Activated naive CD8-positive, alpha-beta T cell treated with anti-CD3 and anti-CD28 coated beads, Interleukin-2, amount 10 ng/mL, durations not matched to agents 7 days and 5 days (primary cell): ENCODE results near the gene C16orf96. TPM values are rescaled to one million over a fixed set of nuclear protein-coding genes. Genes with fewer than 3 reads are reported as not detected.
"Not testable (repeated sequence)": the region's sequence is repeated elsewhere in the genome, so short reads cannot be mapped to it uniquely, and the experiment has no call there.

Source experiments
- ATAC-seq: fragments of 150-1000 bp; cut with Tn5 transposase; one replicate; pipeline ENCODE4 v1.10.0; 2021; ENCODE audit warnings: low read depth, moderate library complexity
- POLR2A ChIA-PET: fragments of 350-600 bp; sonication (Branson Sonifier 250); formaldehyde crosslinking; loops from one replicate; lab custom pipeline; 2021; ENCODE audit warnings: antibody characterized with exemption; lab: Charles Lee
- DNase-seq: peaks from one replicate; pipeline ENCODE4 v3.0.0; 2021
- H3K27ac Mint-ChIP-seq: one replicate; pipeline ENCODE4 v1.8.0; 2022; ENCODE audit warnings: mild to moderate bottlenecking, mixed read lengths
- H3K27me3 Mint-ChIP-seq: one replicate; pipeline ENCODE4 v1.8.0; 2022; ENCODE audit warnings: mild to moderate bottlenecking, moderate library complexity, mixed read lengths
- H3K36me3 Mint-ChIP-seq: one replicate; pipeline ENCODE4 v1.8.0; 2021; ENCODE audit warnings: mild to moderate bottlenecking, mixed read lengths
- H3K4me1 Mint-ChIP-seq: one replicate; pipeline ENCODE4 v1.8.0; 2021; ENCODE audit warnings: mixed read lengths
- H3K4me3 Mint-ChIP-seq: one replicate; pipeline ENCODE4 v1.8.0; 2022; ENCODE audit warnings: mild to moderate bottlenecking, moderate library complexity, mixed read lengths
- H3K9me3 Mint-ChIP-seq: one replicate; pipeline ENCODE4 v1.8.0; 2021; ENCODE audit warnings: mixed read lengths
- total RNA-seq, 2 experiments: library from RNA; stranded (reverse); gene quantifications; one replicate each; pipeline ENCODE4 v1.2.3, GENCODE V29; 2021

C16orf96 gene
- total RNA-seq, 2 experiments from 2014 or later: 0.08 to 0.17 TPM

GRCh38 chr16:4552541-4552940 is 3.6 kb upstream of the C16orf96 start:
- ATAC-seq: no peak
- no peaks in the 10 kb centered on the region for H3K36me3 Mint-ChIP-seq
- POLR2A ChIA-PET: interaction anchor here (1.2 kb wide), 1 partner anchor 223 kb away, joined by 3 read pairs; no protein-coding TSS in a partner anchor
- no peak overlapping the region for H3K27ac Mint-ChIP-seq
- peaks cover 9% of the 10 kb centered on the region for H3K27me3 Mint-ChIP-seq
- no peak overlapping the region for H3K4me3 Mint-ChIP-seq
- H3K4me1 Mint-ChIP-seq: peaks cover 6% of the 10 kb centered on the region
- DNase-seq: no peak
- H3K9me3 Mint-ChIP-seq: no peaks in the 10 kb centered on the region

- H3K36me3 Mint-ChIP-seq: no peaks in the 10 kb centered on the region
- no peak overlapping the region for H3K4me3 Mint-ChIP-seq
- DNase-seq (no peak), ATAC-seq (no peak)
- H3K27ac Mint-ChIP-seq: no peak overlapping the region
- no peaks in the 10 kb centered on the region for H3K4me1 Mint-ChIP-seq
- H3K9me3 Mint-ChIP-seq: no peaks in the 10 kb centered on the region
- POLR2A ChIA-PET: no interaction called here
- H3K27me3 Mint-ChIP-seq: peaks cover 10% of the 10 kb centered on the region
Observed at GRCh38 chr16:4556580-4556979, 440 bp downstream of the C16orf96 start.

DNA sequence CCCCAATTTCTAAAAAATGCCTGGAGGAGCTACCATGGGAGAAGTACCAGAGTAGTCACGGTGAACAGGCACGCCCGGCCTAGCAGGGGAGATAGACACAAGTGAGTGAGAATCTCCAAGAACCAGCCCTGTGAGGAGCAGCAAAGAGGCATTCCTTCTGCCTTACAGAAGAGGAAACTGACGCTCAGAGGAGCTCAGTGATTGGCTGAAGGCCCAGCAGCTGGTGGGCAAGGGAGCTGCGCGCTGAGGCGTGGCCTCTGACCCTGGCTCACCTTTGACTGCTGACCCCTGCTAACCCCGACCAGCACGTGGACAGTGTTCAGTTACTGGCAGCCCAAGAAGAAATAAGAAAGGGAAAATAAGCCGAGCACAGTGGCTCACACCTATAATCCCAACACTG is 1.8 kb downstream of the C16orf96 start:
- DNase-seq (no peak), ATAC-seq (no peak)
- Mint-ChIP-seq H3K36me3 (no peaks in the 10 kb centered on the region), H3K4me1 (no peaks in the 10 kb centered on the region), H3K27me3 (peaks cover 6% of the 10 kb centered on the region), H3K9me3 (no peaks in the 10 kb centered on the region), H3K4me3 (no peak overlapping the region), H3K27ac (no peak overlapping the region)
- POLR2A ChIA-PET: interaction anchor here (0.7 kb wide), 2 partner anchors 26 to 69 kb away, joined by 4 read pairs; no protein-coding TSS in a partner anchor

DNA sequence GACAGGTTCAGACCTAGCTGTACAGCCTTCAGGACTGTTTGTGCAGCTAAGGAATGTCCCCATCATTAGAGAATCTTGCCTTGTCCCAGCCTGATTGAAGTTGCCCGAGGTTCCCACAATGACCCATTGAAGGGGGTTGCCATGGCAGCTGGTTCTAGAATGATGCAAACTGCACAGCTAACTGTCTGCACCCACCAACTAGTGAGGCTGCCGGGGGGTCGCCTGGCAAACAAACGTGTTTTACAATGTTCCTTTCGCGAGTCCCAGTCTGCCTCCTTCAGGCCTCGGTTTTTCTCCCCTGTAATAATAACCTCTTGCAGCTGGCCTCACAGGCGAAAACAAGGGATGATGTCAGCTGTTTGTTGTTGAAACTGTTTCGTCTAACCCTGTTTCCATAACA is 5.5 kb downstream of the C16orf96 start:
- H3K4me1 Mint-ChIP-seq: peaks cover 8% of the 10 kb centered on the region
- peaks cover 12% of the 10 kb centered on the region for H3K27me3 Mint-ChIP-seq
- H3K9me3 Mint-ChIP-seq: no peaks in the 10 kb centered on the region
- no peak for DNase-seq
- no peak overlapping the region for H3K27ac Mint-ChIP-seq
- no peak overlapping the region for H3K4me3 Mint-ChIP-seq
- POLR2A ChIA-PET: no interaction called here
- ATAC-seq: no peak
- no peaks in the 10 kb centered on the region for H3K36me3 Mint-ChIP-seq

- H3K27ac Mint-ChIP-seq: no peak overlapping the region
- H3K9me3 Mint-ChIP-seq: no peaks in the 10 kb centered on the region
- no peaks in the 10 kb centered on the region for H3K36me3 Mint-ChIP-seq
- DNase-seq (no peak), ATAC-seq (no peak)
- H3K4me1 Mint-ChIP-seq: peaks cover 10% of the 10 kb centered on the region
- no peak overlapping the region for H3K4me3 Mint-ChIP-seq
- POLR2A ChIA-PET: no interaction called here
- H3K27me3 Mint-ChIP-seq: peaks cover 15% of the 10 kb centered on the region
Observed at GRCh38 chr16:4564661-4565267, 8.6 kb downstream of the C16orf96 start.

- ATAC-seq: no peak
- no peak overlapping the region for H3K4me3 Mint-ChIP-seq
- peaks cover 10% of the 10 kb centered on the region for H3K4me1 Mint-ChIP-seq
Observed at GRCh38 chr16:4566144-4566543, 10.0 kb downstream of the C16orf96 start.

DNA sequence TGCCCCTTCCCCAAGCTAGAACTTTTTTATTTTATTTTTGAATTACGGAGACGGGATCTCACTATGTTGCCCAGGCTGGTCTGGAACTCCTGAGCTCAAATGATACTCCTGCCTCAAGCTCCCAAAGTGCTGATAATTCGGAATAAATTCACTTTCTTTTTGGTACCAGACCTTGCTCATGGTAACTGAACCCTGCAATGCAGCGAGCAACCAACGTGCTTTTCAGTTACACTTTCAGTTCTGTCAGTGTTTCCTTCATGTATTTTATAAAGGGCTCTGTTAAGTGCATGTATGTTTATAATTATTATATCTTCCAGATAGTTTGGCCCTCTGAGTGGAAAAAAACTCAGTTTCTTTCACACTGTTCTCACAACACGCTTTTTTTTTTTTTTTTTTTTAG is 13.9 kb downstream of the C16orf96 start:
- no peak for ATAC-seq
- no peaks in the 10 kb centered on the region for H3K9me3 Mint-ChIP-seq

More at GRCh38 chr16:4566144-4566543, 10.0 kb downstream of the C16orf96 start:
- H3K27me3 Mint-ChIP-seq: peaks cover 10% of the 10 kb centered on the region
- H3K36me3 Mint-ChIP-seq: no peaks in the 10 kb centered on the region
- no peaks in the 10 kb centered on the region for H3K9me3 Mint-ChIP-seq
- no peak overlapping the region for H3K27ac Mint-ChIP-seq
- POLR2A ChIA-PET: no interaction called here
- DNase-seq: no peak

DNA sequence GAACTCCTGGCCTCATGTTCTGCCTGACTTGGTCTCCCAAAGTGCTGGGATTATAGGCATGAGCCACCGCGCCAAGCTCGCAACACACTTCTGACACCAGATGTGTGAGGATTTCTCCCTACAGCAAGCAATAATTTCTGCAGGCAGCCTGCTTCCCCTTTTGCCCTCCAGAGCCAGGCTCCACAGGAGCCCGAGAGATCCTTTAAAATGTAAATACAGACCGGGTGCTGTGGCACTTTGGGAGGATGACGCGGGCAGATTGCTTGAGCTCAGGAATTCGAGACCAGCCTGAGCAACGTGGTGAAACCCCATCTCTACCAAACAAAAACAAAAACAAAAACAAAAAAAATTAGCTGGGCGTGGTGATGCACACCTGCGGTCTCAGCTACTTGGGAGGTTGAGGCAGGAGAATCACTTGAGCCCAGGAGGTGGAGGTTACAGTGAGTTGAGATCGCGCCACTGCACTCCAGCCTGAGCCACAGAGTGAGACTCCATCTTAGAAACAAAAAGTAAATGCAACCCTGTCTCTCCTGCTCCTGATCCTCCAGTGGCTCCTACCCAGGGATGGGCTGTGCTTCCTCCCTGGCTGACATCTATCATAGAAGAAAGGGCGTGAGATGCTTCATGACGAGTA is 14.7 kb downstream of the C16orf96 start:
- peaks cover 13% of the 10 kb centered on the region for H3K4me1 Mint-ChIP-seq
- ATAC-seq (no peak), DNase-seq (no peak)
- H3K9me3 Mint-ChIP-seq: no peaks in the 10 kb centered on the region
- POLR2A ChIA-PET: no interaction called here
- no peak overlapping the region for H3K27ac Mint-ChIP-seq
- H3K27me3 Mint-ChIP-seq: peaks cover 3% of the 10 kb centered on the region
- no peaks in the 10 kb centered on the region for H3K36me3 Mint-ChIP-seq
- no peak overlapping the region for H3K4me3 Mint-ChIP-seq

More for the DNA sequence above, 13.9 kb downstream of the C16orf96 start:
- no peak for DNase-seq
- POLR2A ChIA-PET: interaction anchor here (0.6 to 0.7 kb wide), 2 partner anchors 40 to 69 kb away, joined by 3 to 4 read pairs; no protein-coding TSS in a partner anchor
- Mint-ChIP-seq H3K4me1 (peaks cover 13% of the 10 kb centered on the region), H3K27ac (no peak overlapping the region), H3K27me3 (peaks cover 3% of the 10 kb centered on the region), H3K4me3 (no peak overlapping the region), H3K36me3 (no peaks in the 10 kb centered on the region)

DNA sequence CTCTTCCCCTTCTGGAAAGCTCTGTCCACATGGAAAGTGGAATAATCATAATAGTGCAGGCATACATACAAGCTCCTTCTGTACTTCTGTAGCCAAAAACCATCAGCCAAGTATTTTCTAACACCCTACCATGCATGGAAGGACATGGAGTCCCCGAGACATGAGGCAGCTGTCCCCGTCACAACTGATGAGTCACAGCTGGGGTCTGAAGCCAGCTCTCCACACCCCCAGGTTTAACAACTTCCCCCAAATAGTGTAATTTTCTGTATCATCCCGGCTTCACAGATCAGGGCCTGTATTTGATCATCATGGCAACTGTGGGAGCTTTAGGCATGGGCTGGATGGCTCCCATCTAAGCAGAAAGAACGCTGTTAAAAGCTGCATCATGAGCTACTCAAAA is 16.6 kb downstream of the C16orf96 start:
- H3K9me3 Mint-ChIP-seq: no peaks in the 10 kb centered on the region
- no peak for ATAC-seq
- H3K27ac Mint-ChIP-seq: no peak overlapping the region
- H3K4me1 Mint-ChIP-seq: peaks cover 2% of the 10 kb centered on the region
- POLR2A ChIA-PET: no interaction called here
- DNase-seq: no peak
- no peaks in the 10 kb centered on the region for H3K36me3 Mint-ChIP-seq
- no peaks in the 10 kb centered on the region for H3K27me3 Mint-ChIP-seq
- no peak overlapping the region for H3K4me3 Mint-ChIP-seq

DNA sequence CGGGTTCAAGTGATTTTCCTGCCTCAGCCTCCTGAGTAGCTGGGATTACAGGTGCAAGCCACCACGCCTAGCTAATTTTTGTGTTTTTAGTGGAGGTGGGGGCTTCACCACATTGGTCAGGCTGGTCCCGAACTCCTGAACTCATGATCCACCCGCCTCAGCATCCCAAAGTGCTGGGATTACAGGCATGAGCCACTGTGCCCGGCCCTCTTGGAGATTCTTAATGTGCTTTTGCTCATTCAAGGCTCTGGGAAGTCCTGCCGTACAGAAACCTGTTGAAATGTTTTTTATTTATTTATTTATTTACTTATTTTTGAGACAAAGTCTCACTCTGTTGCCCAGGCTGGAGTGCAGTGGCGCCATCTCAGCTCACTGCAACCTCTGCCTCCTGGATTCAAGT is 17.8 kb downstream of the C16orf96 start:
- DNase-seq, H3K27ac Mint-ChIP-seq, H3K4me3 Mint-ChIP-seq, H3K4me1 Mint-ChIP-seq, ATAC-seq, H3K9me3 Mint-ChIP-seq, H3K27me3 Mint-ChIP-seq, H3K36me3 Mint-ChIP-seq: not testable (repeated sequence)
- POLR2A ChIA-PET: interaction anchor here (0.7 to 0.8 kb wide), 2 partner anchors 67 to 497 kb away, joined by 3 read pairs; no protein-coding TSS in a partner anchor

DNA sequence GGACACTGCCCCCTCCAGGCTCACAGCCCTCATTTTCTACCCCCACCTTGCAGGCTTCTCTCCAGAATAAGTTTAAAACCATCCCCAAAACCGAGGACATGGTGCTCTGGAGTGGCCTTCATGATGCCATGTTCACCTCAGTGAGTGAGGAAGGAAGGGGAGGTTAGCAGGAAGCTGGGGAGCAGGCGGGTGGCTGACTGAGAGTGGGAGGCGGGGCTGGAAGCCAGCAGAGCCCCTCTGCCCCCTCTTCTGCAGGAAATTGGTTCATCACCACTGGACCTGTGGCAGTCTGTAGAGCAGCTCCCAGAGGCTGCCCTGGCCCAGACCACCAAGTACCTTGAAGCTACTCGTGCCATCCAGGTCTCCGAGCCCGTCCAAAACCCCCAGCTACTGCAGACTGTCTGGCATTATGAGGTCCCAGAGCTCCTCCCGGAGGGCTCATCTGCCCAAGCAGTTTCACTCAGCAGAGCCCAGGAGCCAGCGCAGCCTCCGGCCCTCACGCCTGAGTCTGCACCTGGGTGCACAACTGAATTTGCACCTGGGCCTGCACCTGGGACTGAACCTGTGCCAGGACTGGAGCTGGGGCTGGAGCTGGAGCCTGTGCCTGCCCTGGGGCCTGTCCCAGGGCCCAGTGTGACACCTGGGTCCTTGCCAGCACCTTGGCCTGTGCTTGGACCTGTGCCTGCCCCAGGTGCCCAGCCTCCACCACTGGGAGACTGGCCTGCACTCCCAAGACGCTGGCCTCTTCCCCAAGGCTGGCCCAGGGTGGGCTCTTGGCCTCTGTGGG is 19.0 kb downstream of the C16orf96 start:
- Mint-ChIP-seq H3K36me3 (no peaks in the 10 kb centered on the region), H3K27ac (peak overlapping the region; percentile 63), H3K4me3 (no peak overlapping the region), H3K4me1 (peaks cover 2% of the 10 kb centered on the region), H3K27me3 (no peaks in the 10 kb centered on the region), H3K9me3 (no peaks in the 10 kb centered on the region)
- ATAC-seq (peak; percentile 79), DNase-seq (peak; percentile 46)
- POLR2A ChIA-PET: interaction anchor here (0.5 to 0.6 kb wide), 2 partner anchors 35 to 37 kb away, joined by 3 to 4 read pairs; no protein-coding TSS in a partner anchor

- Mint-ChIP-seq H3K27ac (no peak overlapping the region), H3K36me3 (no peaks in the 10 kb centered on the region), H3K4me3 (no peak overlapping the region), H3K4me1 (peaks cover 2% of the 10 kb centered on the region), H3K27me3 (no peaks in the 10 kb centered on the region), H3K9me3 (no peaks in the 10 kb centered on the region)
- ATAC-seq: no peak
- DNase-seq: no peak
- POLR2A ChIA-PET: no interaction called here
Observed at GRCh38 chr16:4576008-4576407, 19.9 kb downstream of the C16orf96 start.

DNA sequence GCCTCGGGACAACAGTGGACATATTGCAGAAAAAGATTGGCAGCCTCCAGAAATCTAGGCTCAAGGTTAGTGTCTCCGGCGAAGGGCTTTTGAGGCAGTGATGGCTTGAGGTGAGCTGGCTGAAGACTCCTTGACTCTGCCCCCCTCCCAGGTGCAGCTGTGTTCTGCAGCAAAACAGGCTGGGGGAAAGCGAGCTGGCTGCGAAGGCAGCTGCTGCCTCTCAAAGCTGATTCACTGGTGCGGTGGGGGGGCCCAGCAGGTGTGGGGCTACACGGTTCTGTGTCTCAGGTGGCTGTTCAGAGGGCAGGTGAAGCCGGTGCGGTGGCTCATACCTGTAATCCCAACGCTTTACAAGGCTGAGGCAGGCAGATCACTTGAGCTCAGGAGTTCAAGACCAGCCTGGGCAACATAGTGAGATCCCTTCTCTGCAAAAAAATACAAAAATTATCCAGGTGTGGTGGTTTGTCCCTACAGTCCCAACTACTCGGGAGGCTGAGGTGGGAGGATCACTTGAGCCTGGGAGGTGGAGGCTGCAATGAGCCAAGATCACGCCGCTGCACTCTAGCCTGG is 22.9 kb downstream of the C16orf96 start:
- POLR2A ChIA-PET: interaction anchor here (0.6 to 0.7 kb wide), 2 partner anchors 62 to 122 kb away, joined by 3 to 6 read pairs; no protein-coding TSS in a partner anchor
- H3K4me1 Mint-ChIP-seq: peaks cover 2% of the 10 kb centered on the region
- ATAC-seq: no peak
- H3K4me3 Mint-ChIP-seq: no peak overlapping the region
- H3K36me3 Mint-ChIP-seq: no peaks in the 10 kb centered on the region
- H3K27ac Mint-ChIP-seq: no peak overlapping the region
- H3K27me3 Mint-ChIP-seq: no peaks in the 10 kb centered on the region
- no peak for DNase-seq
- H3K9me3 Mint-ChIP-seq: no peaks in the 10 kb centered on the region
